GM18861 (cell line): Measurements from ENCODE around the gene CCSER1.

Source experiments
- ATAC-seq: cut with Tn5 transposase; IDR thresholded peaks from one replicate; pipeline ENCODE4 v1.9.1; 2021; ENCODE audit not compliant: unreplicated experiment

Gene CCSER1

GRCh38 chr4:90540536-90540935 is 413.3 kb downstream of the CCSER1 start:
- no peak for ATAC-seq

- ATAC-seq: no peak
Measured at GRCh38 chr4:90542216-90542615, 415.0 kb downstream of the CCSER1 start.

GRCh38 chr4:90543419-90544170 is 416.4 kb downstream of the CCSER1 start:
- ATAC-seq: no peak

- no peak for ATAC-seq
Measured at GRCh38 chr4:90544532-90545045, 417.4 kb downstream of the CCSER1 start.

DNA sequence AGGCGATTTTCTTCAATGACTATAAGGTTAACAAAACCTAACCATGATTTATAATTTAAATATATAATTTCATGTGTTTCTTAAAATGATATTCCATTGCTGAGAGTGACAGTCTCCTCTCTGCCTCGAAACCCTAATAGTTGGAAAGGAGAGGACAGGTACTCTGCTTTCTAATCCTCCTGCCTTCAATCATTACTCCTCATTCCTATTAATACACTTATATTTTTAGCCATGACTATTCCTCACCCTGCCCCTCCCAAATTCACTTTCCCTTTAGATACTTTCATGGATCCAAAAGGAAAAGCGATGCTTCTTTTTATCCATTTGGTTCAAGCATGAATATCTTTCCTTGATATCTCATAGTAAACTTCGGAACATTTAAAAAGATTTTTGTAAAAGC is 418.2 kb downstream of the CCSER1 start:
- no peak for ATAC-seq

GRCh38 chr4:90546114-90546513 is 418.9 kb downstream of the CCSER1 start:
- ATAC-seq: no peak

GRCh38 chr4:90570615-90571014 is 443.4 kb downstream of the CCSER1 start:
- ATAC-seq: no peak

- no peak for ATAC-seq
Measured at GRCh38 chr4:90572996-90573395, 445.8 kb downstream of the CCSER1 start.

DNA sequence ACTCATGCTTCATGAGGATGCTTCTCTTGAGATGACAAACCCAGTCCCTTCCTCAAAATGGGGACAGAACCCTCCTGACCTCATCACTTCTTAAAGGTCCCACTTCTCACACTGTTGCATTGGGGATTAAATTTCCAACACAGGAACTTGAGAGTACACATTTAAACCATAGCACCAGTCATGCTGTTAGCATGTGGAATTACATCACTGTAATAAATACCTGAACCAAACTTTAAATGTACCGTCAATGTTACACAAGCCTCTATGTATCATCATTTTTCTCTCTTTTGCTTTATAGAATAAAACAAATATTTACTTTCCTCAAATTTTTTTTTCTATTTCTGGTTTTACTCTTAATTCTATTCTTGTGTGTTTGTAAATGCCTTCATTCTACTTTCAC is 448.2 kb downstream of the CCSER1 start:
- ATAC-seq: no peak

GRCh38 chr4:90580326-90580725 is 453.1 kb downstream of the CCSER1 start:
- no peak for ATAC-seq

GRCh38 chr4:90582087-90582486 is 454.9 kb downstream of the CCSER1 start:
- no peak for ATAC-seq

GRCh38 chr4:90584051-90584450 is 456.9 kb downstream of the CCSER1 start:
- ATAC-seq: no peak

- no peak for ATAC-seq
Measured at GRCh38 chr4:90585961-90586360, 458.8 kb downstream of the CCSER1 start.

- no peak for ATAC-seq
Measured at GRCh38 chr4:90586799-90587198, 459.6 kb downstream of the CCSER1 start.

- ATAC-seq: no peak
Measured at GRCh38 chr4:90597927-90598326, 470.7 kb downstream of the CCSER1 start.

GRCh38 chr4:90598741-90599140 is 471.5 kb downstream of the CCSER1 start:
- ATAC-seq: no peak

GRCh38 chr4:90602726-90603125 is 475.5 kb downstream of the CCSER1 start:
- no peak for ATAC-seq

GRCh38 chr4:90603540-90603939 is 476.3 kb downstream of the CCSER1 start:
- no peak for ATAC-seq

GRCh38 chr4:90606781-90607180 is 479.6 kb downstream of the CCSER1 start:
- ATAC-seq: no peak

- ATAC-seq: no peak
Measured at GRCh38 chr4:90614371-90614770, 487.2 kb downstream of the CCSER1 start.

- no peak for ATAC-seq
Measured at GRCh38 chr4:90621080-90621479, 493.9 kb downstream of the CCSER1 start.

DNA sequence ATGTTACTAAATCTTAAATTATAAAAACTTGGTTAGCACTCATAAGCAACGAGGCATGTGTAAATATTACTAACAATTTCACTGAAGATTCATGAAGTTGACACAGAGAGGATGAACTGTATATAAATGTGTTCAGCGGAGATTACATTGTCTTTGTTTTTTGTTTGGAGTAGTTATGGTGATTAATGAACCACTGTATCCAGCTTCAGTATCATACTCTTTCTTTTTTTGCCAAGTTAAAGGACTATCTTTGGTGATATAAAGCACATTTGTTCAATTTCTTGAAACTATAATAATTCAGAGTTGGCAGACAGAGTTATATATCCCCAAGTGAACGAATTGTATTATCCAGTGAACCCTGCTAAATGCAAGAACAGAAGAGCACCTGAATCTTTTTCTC is 497.6 kb downstream of the CCSER1 start:
- ATAC-seq: no peak
